Aorta (tissue), 5 donors: Measurements from ENCODE around the gene CACFD1. TPM values are rescaled to one million over a fixed set of nuclear protein-coding genes. Genes with fewer than 3 reads are reported as not detected.
A peak's percentile ranks its signal among the peaks of the same experiment; 100 is the strongest.

Source experiments
- ATAC-seq: fragments of 200-7000 bp; cut with Tn5 transposase; one replicate; pipeline ENCODE4 v1.9.1; 2022; ENCODE audit warnings: moderate library complexity; ENCODE audit not compliant: low FRiP score
- DNase-seq, 2 donors: peaks; one replicate each; pipeline ENCODE4 v3.0.0-alpha.2; 2020
- H3K27ac ChIP-seq, 2 donors: one replicate each; pipeline ENCODE4 v1.5.1; 2013; ENCODE audit warnings: low read length in 2 of 2, mild to moderate bottlenecking in 2 of 2, moderate library complexity in 2 of 2, control low read depth in 1 of 2, inconsistent platforms in 1 of 2, low read depth in 1 of 2
- H3K27me3 ChIP-seq, 2 donors: one replicate each; pipeline ENCODE4 v1.6.1; 2013; ENCODE audit warnings: control low read depth in 1 of 2, low read length in 1 of 2, mild to moderate bottlenecking in 1 of 2, moderate library complexity in 1 of 2; ENCODE audit not compliant: insufficient read depth in 2 of 2, control insufficient read depth in 1 of 2
- H3K36me3 ChIP-seq, 2 donors: one replicate each; pipeline ENCODE4 v1.6.1; 2013; ENCODE audit warnings: control low read depth in 1 of 2, low read length in 1 of 2, mild to moderate bottlenecking in 1 of 2; ENCODE audit not compliant: insufficient read depth in 2 of 2, control insufficient read depth in 1 of 2
- H3K4me1 ChIP-seq, 2 donors: one replicate each; pipeline ENCODE4 v1.6.1; 2013; ENCODE audit warnings: low read length in 2 of 2, control low read depth in 1 of 2, mild to moderate bottlenecking in 1 of 2, moderate library complexity in 1 of 2; ENCODE audit not compliant: insufficient read depth in 2 of 2, control insufficient read depth in 1 of 2
- H3K4me3 ChIP-seq, 2 donors: one replicate each; pipeline ENCODE4 v1.5.1; 2013; ENCODE audit warnings: low read length in 2 of 2, control low read depth in 1 of 2, mild to moderate bottlenecking in 1 of 2
- H3K9me3 ChIP-seq: one replicate; pipeline ENCODE4 v1.6.1; 2013; ENCODE audit warnings: mild to moderate bottlenecking, low read length; ENCODE audit not compliant: control insufficient read depth
- WGBS, 2 donors: extraction: QIAGEN DNeasy Blood & Tissue Kit; methylation state at CpG; one replicate each; pipeline ENCODE4 v1.1.7; 2013; 5-methylcytosine and 5-hydroxymethylcytosine counted together
- intact Hi-C, 2 donors: fragments of 100-400 bp; cut with DNase I; formaldehyde crosslinking; loops; one replicate each; pipeline versions ENCODE4 v1.14.2 to v1.15.0; 2022
- polyA plus RNA-seq, 2 donors: library from polyadenylated mRNA; stranded (reverse); fragments of 200-250 nt; gene quantifications; one replicate each; pipeline ENCODE4 v1.2.3, GENCODE V29; 2013
- total RNA-seq, 2 donors: library from RNA; stranded (reverse); fragmentation: NEBNext Ultra II Directional; extraction: Animal tissue kit (Norgen Biotek cat#: 25700); gene quantifications; one replicate each; pipeline ENCODE4 v1.2.1, GENCODE V29; 2021
- donor health status: healthy with polysubstance abuse.
- donor health status: Bipolar disorder and iron deficiency.
- donor health status: DM: no; HTN: no; CAD: no.
- donor health status: DM: no; HTN: no; CAD: no.
- donor health status: DM: yes; HTN: yes; CAD: no.

The CACFD1 gene
- total and polyA plus RNA-seq, 4 donors = 8.1 to 15.9 (median 13.0) TPM

GRCh38 chr9:133424187-133424586, 35.6 kb upstream of the CACFD1 start:
- H3K36me3 ChIP-seq = no peaks in the 10 kb centered on the region
- H3K27me3 ChIP-seq = no peaks in the 10 kb centered on the region
- H3K4me1 ChIP-seq = no peaks in the 10 kb centered on the region
- DNase-seq = no peak
- ATAC-seq = no peak
- H3K4me3 ChIP-seq = no peak overlapping the region
- 93 to 95% methylated on average over 12 of the region's 12 CpGs for WGBS, 2 donors
- intact Hi-C loops = no loop called here
- H3K27ac ChIP-seq = no peak overlapping the region
- no peaks in the 10 kb centered on the region for H3K9me3 ChIP-seq

DNA sequence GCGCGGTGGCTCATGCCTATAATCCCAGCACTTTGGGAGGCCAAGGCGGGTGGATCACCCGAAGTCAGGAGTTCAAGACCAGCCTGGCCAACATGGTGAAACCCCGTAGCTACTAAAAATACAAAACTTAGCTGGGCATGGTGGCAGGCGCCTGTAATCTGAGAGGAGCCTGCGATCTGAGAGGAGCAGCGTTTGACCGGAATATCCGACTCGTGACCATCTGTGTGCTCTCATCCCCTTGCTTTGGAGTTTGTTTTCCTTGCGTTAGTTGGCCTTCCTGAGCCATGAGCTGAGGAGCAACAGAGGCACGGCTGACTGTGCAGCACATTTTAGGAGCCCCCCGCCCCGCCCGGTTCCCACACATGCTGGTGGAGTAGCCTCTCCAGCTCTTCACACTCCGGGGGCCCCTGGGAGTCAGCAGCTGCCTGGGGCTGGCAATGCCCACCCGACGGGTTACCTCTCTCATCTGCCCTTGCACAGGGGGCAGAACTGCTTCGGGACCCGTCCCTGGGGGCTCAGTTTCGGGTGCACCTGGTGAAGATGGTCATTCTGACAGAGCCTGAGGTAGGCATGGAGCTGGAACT, 34.6 kb upstream of the CACFD1 start:
- intact Hi-C loops = no loop called here
- Histone ChIP-seq H3K27me3 (no peaks in the 10 kb centered on the region), H3K4me3 (no peak overlapping the region), H3K4me1 (no peaks in the 10 kb centered on the region), H3K27ac (no peak overlapping the region), H3K36me3 (no peaks in the 10 kb centered on the region), H3K9me3 (no peaks in the 10 kb centered on the region)
- 90% methylated on average over 22 of the region's 22 CpGs for WGBS, 2 donors
- ATAC-seq = no peak
- no peak for DNase-seq

GRCh38 chr9:133426011-133426410, 33.8 kb upstream of the CACFD1 start:
- 91 to 92% methylated on average over 11 of the region's 11 CpGs for WGBS, 2 donors
- Histone ChIP-seq H3K9me3 (no peaks in the 10 kb centered on the region), H3K4me1 (no peaks in the 10 kb centered on the region), H3K36me3 (no peaks in the 10 kb centered on the region), H3K27me3 (no peaks in the 10 kb centered on the region), H3K27ac (no peak overlapping the region), H3K4me3 (no peak overlapping the region)
- intact Hi-C loops = no loop called here
- DNase-seq = no peak
- no peak for ATAC-seq

GRCh38 chr9:133427658-133428348, 32.0 kb upstream of the CACFD1 start:
- intact Hi-C loops = no loop called here
- Histone ChIP-seq H3K9me3 (no peaks in the 10 kb centered on the region), H3K27ac (no peak overlapping the region), H3K4me3 (no peak overlapping the region), H3K4me1 (no peaks in the 10 kb centered on the region), H3K27me3 (no peaks in the 10 kb centered on the region), H3K36me3 (no peaks in the 10 kb centered on the region)
- no peak for DNase-seq
- WGBS, 2 donors = 62 to 65% methylated on average over 10 of the region's 10 CpGs
- ATAC-seq = no peak

GRCh38 chr9:133428617-133429101, 31.1 kb upstream of the CACFD1 start:
- Histone ChIP-seq H3K4me1 (no peaks in the 10 kb centered on the region), H3K27ac (no peak overlapping the region), H3K36me3 (no peaks in the 10 kb centered on the region), H3K4me3 (peak overlapping the region in 1 of 2 donors; percentile 5), H3K27me3 (no peaks in the 10 kb centered on the region), H3K9me3 (no peaks in the 10 kb centered on the region)
- intact Hi-C loops = no loop called here
- no peak for DNase-seq
- 1% methylated on average over 26 to 57 of the region's 57 CpGs for WGBS, 2 donors
- ATAC-seq = no peak

- intact Hi-C loops = no loop called here
- Histone ChIP-seq H3K4me1 (no peaks in the 10 kb centered on the region), H3K9me3 (no peaks in the 10 kb centered on the region), H3K4me3 (no peak overlapping the region), H3K27me3 (no peaks in the 10 kb centered on the region), H3K36me3 (no peaks in the 10 kb centered on the region), H3K27ac (no peak overlapping the region)
- DNase-seq (no peak), ATAC-seq (peak; percentile 6)
- 3 to 6% methylated on average over 11 to 18 of the region's 18 CpGs for WGBS, 2 donors
Measured at GRCh38 chr9:133429214-133429613, 30.6 kb upstream of the CACFD1 start.

GRCh38 chr9:133429641-133430161, 30.1 kb upstream of the CACFD1 start:
- Histone ChIP-seq H3K4me3 (no peak overlapping the region), H3K36me3 (no peaks in the 10 kb centered on the region), H3K27ac (no peak overlapping the region), H3K4me1 (no peaks in the 10 kb centered on the region), H3K9me3 (no peaks in the 10 kb centered on the region), H3K27me3 (no peaks in the 10 kb centered on the region)
- intact Hi-C loops = no loop called here
- DNase-seq (no peak), ATAC-seq (peak; percentile 39)
- 23 to 24% methylated on average over 49 of the region's 49 CpGs for WGBS, 2 donors

DNA sequence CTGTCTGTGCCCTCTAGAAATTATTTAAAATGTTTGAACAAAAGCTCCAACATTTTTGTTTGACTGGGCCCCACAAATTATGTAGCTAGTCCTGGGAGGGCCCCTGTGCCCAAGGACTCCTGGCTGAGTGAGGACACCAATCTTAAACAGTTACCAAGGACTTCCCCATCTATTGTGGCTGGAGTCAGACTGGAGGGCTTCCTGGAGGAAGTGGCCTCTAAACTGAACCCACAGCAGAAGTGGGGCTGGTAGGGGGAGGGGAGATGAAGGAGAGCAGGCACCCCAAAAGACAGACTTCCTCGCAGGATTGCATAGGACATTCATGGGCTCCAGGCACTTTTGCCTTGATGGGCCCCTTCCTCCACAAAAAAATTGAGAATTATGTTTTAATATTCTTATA, 29.5 kb upstream of the CACFD1 start:
- 95 to 100% methylated on average over 1 of the region's 1 CpG for WGBS, 2 donors
- ATAC-seq = no peak
- H3K4me1 ChIP-seq = no peaks in the 10 kb centered on the region
- intact Hi-C loops = no loop called here
- no peaks in the 10 kb centered on the region for H3K36me3 ChIP-seq
- no peak for DNase-seq
- H3K27me3 ChIP-seq = no peaks in the 10 kb centered on the region
- H3K27ac ChIP-seq = no peak overlapping the region
- no peak overlapping the region for H3K4me3 ChIP-seq
- H3K9me3 ChIP-seq = no peaks in the 10 kb centered on the region

DNA sequence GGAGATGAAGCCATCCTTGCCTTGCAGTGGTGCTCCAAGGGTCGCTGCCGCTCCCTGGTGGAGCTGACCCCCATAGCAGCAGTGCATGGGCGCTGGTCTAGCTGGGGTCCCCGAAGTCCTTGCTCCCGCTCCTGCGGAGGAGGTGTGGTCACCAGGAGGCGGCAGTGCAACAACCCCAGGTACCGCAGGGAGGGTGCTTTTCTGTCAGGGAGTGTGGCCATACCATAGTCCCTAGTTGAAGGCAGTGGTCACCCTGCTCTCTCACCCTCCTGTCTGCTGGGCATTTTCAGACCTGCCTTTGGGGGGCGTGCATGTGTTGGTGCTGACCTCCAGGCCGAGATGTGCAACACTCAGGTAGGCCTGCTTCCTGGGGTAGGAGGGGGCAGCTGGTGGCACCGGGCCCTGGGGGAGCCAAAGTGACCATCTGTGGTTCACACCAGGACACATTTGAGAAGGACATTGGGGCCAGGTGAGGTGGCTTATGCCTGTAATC, 26.4 kb upstream of the CACFD1 start:
- ATAC-seq = no peak
- Histone ChIP-seq H3K4me3 (no peak overlapping the region), H3K9me3 (no peaks in the 10 kb centered on the region), H3K36me3 (no peaks in the 10 kb centered on the region), H3K4me1 (no peaks in the 10 kb centered on the region), H3K27me3 (no peaks in the 10 kb centered on the region), H3K27ac (no peak overlapping the region)
- DNase-seq = no peak
- intact Hi-C loops = no loop called here
- WGBS, 2 donors = 85 to 86% methylated on average over 11 of the region's 11 CpGs
